Coronary artery (tissue), 2 donors: Measurements from ENCODE around the gene ZNF747.
"Not testable (repeated sequence)": the region's sequence is repeated elsewhere in the genome, so short reads cannot be mapped to it uniquely, and the experiment has no call there.

Source experiments
- DNase-seq: peaks from one replicate; pipeline ENCODE4 v3.0.0-alpha.2; 2017; ENCODE audit warnings: low spot score
- H3K27ac ChIP-seq, 2 donors: fragments of 200-600 bp; sonication (generic); one replicate each; pipeline ENCODE4 v1.5.1; 2016 to 2019
- H3K4me3 ChIP-seq: fragments of 200-600 bp; sonication (generic); 2 replicates; pipeline ENCODE4 v1.5.1; 2016; ENCODE audit warnings: mild to moderate bottlenecking, moderate library complexity
- CTCF ChIP-seq: fragments of 200-600 bp; sonication (generic); IDR thresholded peaks from one replicate; pipeline ENCODE4 v1.5.1; 2019; ENCODE audit warnings: antibody characterized with exemption

The ZNF747 gene

GRCh38 chr16:30548416-30549253 lies 14.0 kb upstream of the ZNF747 start:
- no peak for TF ChIP-seq CTCF
- no peak for DNase-seq
- H3K27ac ChIP-seq, result no peak overlapping the region
- H3K4me3 ChIP-seq, result no peak overlapping the region

GRCh38 chr16:30546115-30546514 lies 11.5 kb upstream of the ZNF747 start:
- DNase-seq, result no peak
- no peak for TF ChIP-seq CTCF
- no peak overlapping the region for H3K27ac ChIP-seq
- no peak overlapping the region for H3K4me3 ChIP-seq

- no peak for DNase-seq
- TF ChIP-seq CTCF, result no peak
- H3K27ac ChIP-seq, result no peak overlapping the region
- no peak overlapping the region for H3K4me3 ChIP-seq
Observed at GRCh38 chr16:30543067-30543466, 8.4 kb upstream of the ZNF747 start.

DNA sequence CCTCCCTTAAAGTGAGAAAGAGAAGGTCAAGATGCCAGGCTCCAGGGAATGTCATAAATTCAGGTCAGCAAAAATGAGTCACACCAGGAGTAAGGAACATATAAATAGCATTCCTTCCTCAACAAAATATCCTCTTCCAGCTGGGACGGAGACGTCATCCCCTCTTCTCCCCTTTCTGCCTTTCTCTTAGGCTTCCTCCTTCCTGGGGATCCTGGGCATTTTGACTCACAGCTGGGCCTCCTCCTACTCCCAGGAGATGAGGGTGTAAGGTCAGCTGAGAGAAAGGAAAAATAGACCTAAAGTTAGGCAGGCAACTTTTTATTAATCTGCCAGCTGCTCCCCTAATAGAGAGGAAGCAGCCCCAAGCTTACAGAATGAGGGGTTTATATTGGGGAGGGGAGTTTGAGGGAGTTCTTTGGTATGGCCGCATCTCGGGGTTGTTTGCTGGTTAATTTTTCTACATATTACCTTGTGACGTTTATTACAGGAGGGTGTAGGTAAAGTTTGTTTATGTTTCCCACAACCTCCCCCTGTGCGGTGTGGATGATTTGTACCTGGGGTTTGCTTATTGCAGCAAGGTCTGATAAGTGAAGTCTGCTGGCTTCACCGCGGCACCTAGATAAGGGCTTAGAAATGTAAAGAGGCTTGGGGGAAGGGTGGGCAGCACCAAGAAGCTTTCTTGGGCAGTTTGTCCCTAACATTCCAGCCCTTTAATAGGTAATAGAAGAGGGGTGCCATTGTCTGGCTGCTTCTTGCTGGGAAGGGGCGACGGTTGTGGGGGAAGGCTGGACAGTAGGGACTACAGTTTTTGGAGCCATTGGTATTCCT lies 7.1 kb upstream of the ZNF747 start:
- no peak overlapping the region for H3K4me3 ChIP-seq
- no peak overlapping the region for H3K27ac ChIP-seq
- DNase-seq, result no peak
- no peak for TF ChIP-seq CTCF

DNA sequence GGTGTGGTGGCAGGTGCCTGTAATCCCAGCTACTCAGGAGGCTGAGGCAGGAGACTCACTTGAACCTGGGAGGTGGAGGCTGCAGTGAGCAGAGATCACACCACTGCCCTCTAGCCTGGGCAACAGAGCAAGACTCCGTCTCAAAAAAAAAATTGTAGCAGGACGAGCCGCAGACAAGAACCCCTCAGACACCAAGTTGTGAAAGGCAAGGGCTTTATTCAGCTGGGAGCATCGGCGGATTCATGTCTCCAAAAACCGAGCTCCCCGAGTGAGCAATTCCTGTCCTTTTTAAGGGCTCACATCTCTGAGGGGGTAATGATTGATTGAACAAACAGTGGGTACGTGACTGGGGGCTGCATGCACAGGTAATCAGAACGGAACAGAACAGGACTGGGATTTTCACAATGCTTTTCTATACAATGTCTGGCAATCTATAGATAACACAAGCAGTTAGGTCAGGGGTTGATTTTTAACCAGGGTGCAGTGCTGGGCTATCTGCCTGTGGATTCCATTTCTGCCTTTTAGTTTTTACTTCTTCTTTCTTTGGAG lies 6.3 kb upstream of the ZNF747 start:
- H3K4me3 ChIP-seq, DNase-seq, H3K27ac ChIP-seq: not testable (repeated sequence)

DNA sequence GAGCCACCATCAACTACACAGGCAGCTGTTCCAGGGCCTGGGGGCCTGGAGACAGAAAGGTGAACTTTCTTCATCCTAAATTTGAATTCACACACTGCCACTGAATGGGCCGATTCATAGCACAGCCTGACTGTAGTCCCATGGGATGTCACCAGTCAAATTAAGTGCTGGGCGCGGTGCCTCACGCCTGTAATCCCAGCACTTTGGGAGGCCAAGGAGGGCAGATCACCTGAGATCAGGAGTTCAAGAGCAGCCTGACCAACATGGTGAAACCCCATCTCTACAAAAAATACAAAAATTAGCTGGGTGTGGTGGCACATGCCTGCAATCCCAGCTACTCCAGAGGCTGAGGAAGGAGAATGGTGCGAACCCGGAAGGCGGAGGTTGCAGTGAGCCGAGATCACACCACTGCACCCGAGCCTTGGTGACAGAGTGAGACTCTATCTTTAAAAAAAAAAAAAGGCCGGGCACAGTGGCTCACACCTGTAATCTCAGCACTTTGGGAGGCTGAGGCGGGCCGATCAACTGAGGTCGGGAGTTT lies 5.4 kb upstream of the ZNF747 start:
- H3K27ac ChIP-seq, H3K4me3 ChIP-seq, DNase-seq: not testable (repeated sequence)

DNA sequence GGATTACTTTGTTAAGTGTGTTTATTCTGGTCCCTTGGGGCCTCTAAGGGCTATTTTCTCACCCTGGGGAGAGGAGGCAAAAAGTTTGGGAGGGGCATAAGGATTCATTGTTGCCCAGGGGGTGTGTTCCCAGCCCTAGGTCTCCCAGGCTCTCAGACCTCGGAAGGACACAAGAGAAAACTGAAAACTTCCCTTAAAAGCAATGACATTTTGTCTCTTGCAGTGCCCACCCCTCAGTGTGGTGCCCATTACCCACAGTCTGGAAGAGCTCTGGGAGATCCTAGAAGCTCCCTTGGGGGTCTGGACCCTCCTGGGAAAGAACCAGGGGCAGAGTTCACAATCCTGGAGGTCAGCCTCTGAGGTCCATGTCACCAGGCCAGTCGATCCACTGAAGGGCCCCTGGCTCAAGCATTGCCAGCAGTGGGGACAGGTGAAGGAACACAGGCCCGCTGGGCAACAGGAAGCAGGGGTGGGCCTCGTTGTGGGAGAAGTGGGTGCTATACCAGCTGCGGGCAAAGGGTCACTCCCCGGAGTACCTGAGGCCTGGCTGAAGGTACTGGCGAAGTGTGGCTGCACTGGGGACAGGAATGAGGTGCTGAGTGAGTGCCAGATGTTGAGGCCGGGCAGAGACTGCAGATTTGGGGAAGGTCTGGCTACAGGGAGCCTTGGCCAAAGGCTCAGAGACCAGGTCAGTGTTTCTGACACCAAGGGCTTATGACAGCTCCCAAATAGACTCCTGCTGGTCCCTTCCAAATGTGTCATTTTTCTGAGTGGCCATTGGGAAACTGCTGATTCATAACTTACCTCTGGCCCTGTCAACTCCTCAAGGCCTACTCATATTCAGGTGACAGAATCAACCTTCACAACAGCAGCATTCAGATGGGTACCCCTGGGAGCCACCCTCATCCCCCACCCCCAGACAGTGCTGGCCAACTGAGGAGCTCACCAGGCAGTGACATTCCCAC lies 4.6 kb upstream of the ZNF747 start:
- TF ChIP-seq CTCF, result no peak
- DNase-seq, result no peak
- no peak overlapping the region for H3K27ac ChIP-seq
- no peak overlapping the region for H3K4me3 ChIP-seq

GRCh38 chr16:30536391-30537024 lies 1.9 kb upstream of the ZNF747 start:
- DNase-seq, H3K27ac ChIP-seq, H3K4me3 ChIP-seq: not testable (repeated sequence)
